H54 (cell line): ENCODE data around the gene FOXL3.

ENCODE experiments used
- DNase-seq: peaks from one replicate; pipeline ENCODE4 v3.0.0; 2011; ENCODE audit warnings: low spot score, mixed read lengths; ENCODE audit not compliant: insufficient read length
- FAIRE-seq: peaks from 3 replicates; lab custom pipeline; 2011; peaks lifted over from hg19 to GRCh38; lab: Jason Lieb, UNC
- POLR2A ChIP-seq: IDR thresholded peaks from 2 replicates; pipeline ENCODE4 v1.6.1; 2011; ENCODE audit warnings: low read depth, mild to moderate bottlenecking, low read length

FOXL3 gene

DNA sequence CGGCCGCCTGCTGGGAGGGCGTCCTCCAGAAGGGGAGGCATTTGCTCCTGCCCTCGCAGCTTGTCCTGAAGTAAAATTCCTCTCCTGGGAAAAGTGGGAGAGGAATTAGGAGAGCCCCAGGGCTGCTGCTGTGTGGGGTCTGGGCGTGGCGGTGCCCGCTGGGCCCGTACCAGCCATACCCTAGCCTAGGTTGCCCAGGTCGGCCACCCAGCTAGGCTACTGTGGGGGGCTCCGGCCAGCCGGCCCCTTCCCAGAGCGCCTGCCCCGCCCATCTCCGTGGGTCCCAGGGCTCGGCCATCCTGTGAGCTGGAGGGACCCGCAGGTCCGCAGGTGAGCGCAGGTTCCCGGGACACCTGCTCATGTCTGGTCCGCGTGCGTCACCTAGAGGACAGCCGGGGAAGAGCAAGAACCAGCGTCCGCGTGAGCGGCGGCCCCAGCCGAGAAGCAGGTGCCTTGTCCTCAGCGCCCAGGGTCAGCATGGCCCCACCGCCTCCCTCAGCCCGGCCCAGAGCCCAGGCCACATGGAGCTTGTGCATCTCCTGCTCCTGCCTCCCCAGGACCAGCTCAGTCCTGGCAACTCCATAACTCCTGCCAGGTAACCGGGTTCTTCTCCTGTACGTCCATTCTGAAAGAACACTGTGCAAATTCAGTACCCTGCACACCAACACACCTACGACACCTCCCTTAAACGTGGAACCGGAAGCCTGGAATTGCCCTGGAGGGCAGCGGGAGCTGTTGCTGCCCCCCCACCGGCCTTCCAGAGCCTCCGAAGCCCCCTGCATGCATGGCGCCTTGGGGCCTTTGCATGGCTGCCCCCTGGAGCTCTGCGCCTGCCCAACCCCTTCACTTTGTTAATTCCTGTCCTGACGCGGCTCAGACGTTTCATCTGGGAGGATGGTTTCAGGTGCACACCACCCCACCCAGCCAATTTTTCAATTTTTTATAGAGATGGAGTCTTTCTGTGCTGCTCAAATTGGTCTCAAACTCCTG, 22.8 kb upstream of the FOXL3 start:
- DNase-seq = no peak
- FAIRE-seq = no peak
- TF ChIP-seq POLR2A = no peak

DNA sequence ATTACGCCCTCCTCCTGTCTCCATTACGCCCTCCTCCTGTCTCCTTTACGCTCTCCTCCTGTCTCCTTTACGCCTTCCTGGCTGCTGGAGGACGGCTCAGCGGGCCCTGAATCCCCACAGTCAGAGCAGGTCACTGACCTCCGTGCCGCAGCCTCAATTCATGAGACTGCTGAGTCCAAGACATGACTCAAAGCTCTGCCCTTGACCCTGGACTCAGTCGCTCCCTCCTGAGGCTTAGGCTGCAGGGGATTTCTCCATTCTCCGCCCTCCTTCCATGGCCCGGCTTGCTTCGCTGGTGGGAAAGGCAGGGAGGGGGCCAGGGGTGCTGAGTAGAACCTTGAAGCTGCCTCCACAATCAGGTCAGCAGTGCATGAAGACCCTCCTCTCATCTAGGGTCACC, 21.0 kb upstream of the FOXL3 start:
- DNase-seq (no peak), FAIRE-seq (no peak)
- TF ChIP-seq POLR2A = no peak

DNA sequence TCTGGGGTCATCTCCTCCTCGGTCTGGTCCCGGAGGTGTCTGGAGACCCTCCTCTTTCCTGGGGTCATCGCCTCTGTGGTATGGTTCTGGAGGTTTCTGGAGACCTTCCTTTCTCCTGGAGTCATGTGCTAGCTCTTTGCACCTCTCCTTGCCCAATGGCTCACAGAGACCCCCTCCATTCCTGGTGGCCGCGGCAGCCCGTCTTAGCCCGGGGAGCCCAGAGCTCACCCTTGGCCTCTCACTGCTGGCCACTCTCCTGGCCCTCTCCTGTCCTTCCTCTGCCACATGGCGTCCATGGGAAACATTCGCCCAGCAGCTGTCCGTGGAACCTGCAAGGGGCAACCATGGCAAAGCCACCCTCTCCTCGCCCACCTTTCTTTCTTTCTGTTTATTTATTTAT, 20.2 kb upstream of the FOXL3 start:
- DNase-seq (no peak), FAIRE-seq (no peak)

GRCh38 chr7:270351-270983, 19.5 kb upstream of the FOXL3 start:
- no peak for TF ChIP-seq POLR2A
- FAIRE-seq (no peak), DNase-seq (no peak)

More for the DNA sequence above, 20.2 kb upstream of the FOXL3 start:
- no peak for TF ChIP-seq POLR2A

DNA sequence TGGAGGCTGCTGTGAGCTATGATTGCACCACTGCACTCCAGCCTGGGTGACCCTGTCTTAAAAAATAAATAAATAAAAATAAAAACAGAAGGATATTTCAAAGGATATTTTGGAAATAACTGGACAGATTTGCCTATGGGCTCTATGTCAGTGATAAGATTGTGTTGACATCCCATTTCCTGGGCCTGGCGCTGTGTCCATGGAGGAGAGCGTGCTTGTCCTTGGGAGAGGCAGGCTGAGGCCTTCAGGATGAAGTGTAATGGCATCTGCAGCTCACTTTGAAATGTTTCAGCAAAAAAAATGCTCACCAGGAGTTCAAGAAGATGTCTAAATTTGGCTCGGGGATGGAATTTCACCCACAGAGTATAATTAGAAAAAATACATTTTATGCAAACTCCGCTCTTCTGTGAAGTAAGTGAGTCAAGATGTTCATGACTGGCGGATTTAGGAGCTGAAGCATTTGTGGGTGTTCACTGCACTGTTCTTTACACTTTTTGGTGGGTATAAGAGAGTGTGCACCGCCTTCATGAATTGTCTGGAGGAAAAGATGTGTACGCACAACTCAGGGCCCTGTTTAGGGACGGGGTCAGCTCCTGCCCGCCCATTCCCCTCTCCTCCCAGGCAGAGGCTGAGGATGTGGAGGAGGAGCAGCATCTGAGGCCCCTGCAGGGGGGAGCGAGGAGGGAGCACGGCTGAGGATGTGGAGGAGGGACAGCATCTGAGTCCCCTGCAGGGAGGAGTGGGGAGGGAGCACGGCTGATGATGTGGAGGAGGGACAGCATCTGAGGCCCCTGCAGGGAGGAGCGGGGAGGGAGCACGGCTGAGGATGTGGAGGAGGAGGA, 18.5 kb upstream of the FOXL3 start:
- no peak for FAIRE-seq
- no peak for DNase-seq
- TF ChIP-seq POLR2A = no peak

- no peak for TF ChIP-seq POLR2A
- DNase-seq (no peak), FAIRE-seq (no peak)
Observed at GRCh38 chr7:272108-272615, 17.8 kb upstream of the FOXL3 start.

GRCh38 chr7:272631-273030, 17.3 kb upstream of the FOXL3 start:
- FAIRE-seq (no peak), DNase-seq (no peak)
- no peak for TF ChIP-seq POLR2A

DNA sequence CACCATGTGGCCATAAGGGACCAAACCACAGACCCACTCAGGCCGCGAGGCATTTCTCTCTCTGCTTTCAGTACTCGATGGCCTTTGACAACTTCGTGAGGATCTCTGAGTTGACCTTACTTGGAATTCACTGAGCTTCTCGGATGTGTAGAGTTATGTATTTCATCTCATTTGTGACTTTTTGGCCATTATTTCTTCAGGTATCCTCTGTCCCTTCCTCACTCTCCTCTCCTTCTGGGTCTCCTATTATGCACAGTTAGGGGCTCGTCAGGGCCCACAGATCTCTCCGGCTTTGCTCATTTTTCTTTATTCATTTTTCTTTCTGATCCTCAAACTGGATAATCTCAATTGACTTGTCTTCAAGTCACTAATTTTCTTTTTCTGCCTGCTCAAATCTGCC, 16.6 kb upstream of the FOXL3 start:
- TF ChIP-seq POLR2A = no peak
- no peak for DNase-seq
- FAIRE-seq = no peak

GRCh38 chr7:274266-274665, 15.7 kb upstream of the FOXL3 start:
- no peak for DNase-seq
- no peak for TF ChIP-seq POLR2A
- no peak for FAIRE-seq

GRCh38 chr7:276230-276835, 13.6 kb upstream of the FOXL3 start:
- FAIRE-seq = no peak
- no peak for TF ChIP-seq POLR2A
- no peak for DNase-seq

DNA sequence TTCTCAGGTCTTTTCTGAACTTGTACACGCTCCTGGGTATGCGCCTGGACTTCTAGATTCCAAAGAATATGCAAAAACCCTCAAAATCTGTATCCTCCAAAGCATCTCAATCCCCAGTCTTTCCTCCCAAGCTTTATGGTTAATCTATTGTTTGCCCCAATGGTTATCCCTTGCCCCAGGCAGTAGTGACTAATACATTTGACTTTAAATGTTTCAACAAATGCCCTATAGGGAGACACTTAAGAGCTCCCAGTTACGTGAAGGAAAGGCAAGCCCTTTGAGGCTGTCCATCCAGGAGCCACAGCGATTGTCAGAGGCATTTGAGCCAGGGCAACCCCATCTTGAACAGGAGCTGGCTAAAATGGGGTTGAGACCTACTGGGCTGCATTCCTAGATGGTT, 12.7 kb upstream of the FOXL3 start:
- TF ChIP-seq POLR2A = no peak
- no peak for FAIRE-seq
- DNase-seq = no peak

GRCh38 chr7:278081-278480, 11.9 kb upstream of the FOXL3 start:
- FAIRE-seq (no peak), DNase-seq (no peak)
- TF ChIP-seq POLR2A = no peak

GRCh38 chr7:279821-280220, 10.1 kb upstream of the FOXL3 start:
- TF ChIP-seq POLR2A = no peak
- no peak for FAIRE-seq
- no peak for DNase-seq
